Raji (cell line): ENCODE measurements around the gene TNS2.

Source experiments
- POLR2A ChIP-seq: IDR thresholded peaks from 2 replicates; pipeline ENCODE4 v1.6.1; 2011; ENCODE audit warnings: low read depth, low read length, control low read depth; ENCODE audit not compliant: insufficient read depth

The TNS2 gene

GRCh38 chr12:53034459-53034858 is 15.4 kb upstream of the TNS2 start:
- no peak for TF ChIP-seq POLR2A

DNA sequence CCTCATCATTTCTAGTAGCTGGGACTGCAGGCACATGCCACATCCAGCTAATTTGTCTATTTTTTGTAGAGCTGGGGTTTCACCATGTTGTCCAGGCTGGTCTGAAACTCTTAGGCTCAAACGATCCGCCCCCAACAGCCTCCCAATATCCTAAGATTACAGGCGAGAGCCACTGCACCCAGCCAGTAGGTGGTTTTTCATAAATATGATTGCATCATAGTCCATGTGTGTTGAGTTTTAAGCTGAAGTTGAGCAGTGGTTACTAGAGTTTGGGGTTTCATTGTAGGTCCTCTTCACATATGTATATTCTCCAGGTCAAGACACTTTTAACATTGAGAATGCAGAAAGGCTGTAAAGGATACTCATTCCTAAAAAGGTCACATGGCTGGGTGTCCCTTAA is 13.1 kb upstream of the TNS2 start:
- no peak for TF ChIP-seq POLR2A

DNA sequence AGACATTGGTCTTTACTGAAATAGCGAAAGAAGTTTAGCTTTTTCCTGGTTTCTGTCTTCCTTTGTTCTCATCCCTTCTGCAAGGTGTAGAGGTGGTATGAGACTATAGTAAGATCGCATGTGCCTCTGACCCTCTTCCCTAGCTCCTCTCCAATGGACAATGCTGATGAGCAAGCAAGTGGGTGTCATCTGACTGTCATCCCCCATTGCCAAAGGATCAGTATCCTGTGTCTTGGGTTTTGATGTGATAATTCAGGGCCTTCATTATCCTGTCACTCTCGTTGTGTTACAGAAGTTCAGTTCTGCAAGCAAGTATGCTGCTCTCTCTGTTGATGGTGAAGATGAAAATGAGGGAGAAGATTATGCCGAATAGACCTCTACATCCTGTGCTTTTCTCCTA is 10.0 kb upstream of the TNS2 start:
- TF ChIP-seq POLR2A, result no peak

DNA sequence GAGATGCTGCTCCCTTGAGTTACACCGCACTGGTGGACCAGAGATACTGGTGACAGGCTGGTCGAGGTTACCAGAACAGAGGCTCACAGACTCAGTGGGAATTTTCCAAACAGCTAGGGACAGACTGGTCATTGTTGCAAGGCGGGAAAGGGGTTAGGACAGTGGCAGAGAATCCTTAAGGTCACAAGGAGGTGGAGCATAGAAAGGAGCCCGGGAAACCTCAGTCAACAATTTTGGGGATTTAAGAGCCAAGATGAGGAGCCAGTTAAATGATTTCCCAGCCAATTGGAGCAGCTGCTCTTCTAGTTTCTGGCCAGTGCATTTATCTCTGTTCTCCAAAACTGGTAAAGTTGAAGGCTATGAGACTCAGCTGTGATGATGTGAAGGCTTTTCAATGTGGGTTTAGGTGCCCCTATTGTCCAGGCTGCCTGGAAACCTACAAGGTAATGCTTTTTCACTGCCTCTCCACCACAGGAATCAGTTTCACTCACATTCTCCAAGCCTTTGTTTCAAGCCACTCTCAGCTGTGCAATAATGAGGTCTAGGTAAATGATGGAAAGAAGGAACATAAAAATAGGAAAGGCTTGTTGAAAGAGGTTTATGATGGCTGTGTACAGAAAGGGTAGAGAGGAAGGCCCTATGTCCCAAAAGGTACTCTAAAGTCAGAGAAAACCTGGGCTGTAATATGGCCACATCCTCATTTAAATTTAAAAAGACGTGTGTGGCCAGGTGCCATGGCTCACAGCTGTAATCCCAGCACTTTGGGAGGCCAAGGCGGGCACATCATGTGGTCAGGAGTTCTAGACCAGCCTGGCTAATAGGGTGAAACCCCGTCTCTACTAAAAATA is 7.0 kb upstream of the TNS2 start:
- TF ChIP-seq POLR2A, result no peak

DNA sequence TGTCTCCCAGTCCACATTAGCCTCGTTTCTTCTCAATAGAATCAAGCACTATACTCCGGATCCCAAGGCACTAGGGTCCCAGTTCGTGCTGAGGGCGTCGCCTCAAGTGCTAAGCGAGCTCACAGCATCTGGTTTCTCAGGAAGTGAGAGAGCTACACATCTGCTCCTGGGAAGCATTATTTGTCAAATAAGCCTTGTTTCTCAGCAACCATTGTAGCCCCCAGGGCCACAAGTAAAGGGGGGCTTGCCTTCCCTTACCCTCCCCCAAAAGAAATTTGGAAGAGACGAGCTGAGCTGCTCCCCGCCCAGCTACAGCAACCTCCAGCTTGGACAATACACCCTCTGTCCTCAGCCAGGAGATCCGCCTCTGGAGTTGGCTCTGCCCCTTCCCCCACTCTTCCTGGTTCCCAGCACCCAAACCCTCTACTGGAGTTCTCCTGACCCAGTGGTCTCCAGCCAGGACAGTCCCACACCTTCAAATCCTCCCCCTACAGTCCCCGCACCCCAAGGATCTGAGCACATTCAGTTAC is 5.7 kb upstream of the TNS2 start:
- no peak for TF ChIP-seq POLR2A

- TF ChIP-seq POLR2A, result no peak
Observed at GRCh38 chr12:53044896-53045695, 4.8 kb upstream of the TNS2 start.

- TF ChIP-seq POLR2A, result no peak
Observed at GRCh38 chr12:53045696-53046045, 4.2 kb upstream of the TNS2 start.

- no peak for TF ChIP-seq POLR2A
Observed at GRCh38 chr12:53046655-53047220, 3.1 kb upstream of the TNS2 start.

GRCh38 chr12:53047221-53048032 is 2.4 kb upstream of the TNS2 start:
- TF ChIP-seq POLR2A, result no peak; the same call in 1 of the 2 replicates

GRCh38 chr12:53048033-53048779 is 1.7 kb upstream of the TNS2 start:
- TF ChIP-seq POLR2A, result no peak

DNA sequence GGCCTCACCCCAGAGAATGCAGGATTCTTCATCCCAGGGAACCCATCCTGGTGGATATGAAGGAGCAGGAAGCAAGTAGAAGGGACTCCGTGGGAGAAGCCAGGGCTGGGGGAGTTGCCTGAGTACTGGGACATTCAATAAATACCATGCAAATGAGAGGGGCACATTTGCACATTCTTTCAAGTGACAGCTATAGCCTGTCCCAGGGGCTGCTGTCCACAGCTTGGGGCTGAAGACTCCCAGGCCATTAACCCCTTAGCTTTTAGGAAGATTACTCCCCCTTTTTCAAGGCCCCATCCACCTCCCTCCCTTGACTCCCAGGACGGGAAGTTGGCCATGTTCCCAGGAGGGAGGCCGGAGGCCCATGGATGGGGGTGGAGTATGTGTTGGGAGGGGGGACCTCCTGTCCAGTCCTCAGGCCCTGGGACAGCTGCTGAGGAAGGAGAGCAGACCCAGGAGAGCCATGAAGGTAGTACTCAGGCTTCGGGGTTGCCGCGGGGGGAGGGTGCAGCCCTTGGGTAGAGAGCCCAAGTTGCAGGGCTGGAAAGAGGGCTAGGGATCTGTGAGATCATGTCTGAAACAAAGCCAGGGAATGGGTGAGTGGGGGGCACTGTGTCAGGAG is 974 bp upstream of the TNS2 start:
- no peak for TF ChIP-seq POLR2A

DNA sequence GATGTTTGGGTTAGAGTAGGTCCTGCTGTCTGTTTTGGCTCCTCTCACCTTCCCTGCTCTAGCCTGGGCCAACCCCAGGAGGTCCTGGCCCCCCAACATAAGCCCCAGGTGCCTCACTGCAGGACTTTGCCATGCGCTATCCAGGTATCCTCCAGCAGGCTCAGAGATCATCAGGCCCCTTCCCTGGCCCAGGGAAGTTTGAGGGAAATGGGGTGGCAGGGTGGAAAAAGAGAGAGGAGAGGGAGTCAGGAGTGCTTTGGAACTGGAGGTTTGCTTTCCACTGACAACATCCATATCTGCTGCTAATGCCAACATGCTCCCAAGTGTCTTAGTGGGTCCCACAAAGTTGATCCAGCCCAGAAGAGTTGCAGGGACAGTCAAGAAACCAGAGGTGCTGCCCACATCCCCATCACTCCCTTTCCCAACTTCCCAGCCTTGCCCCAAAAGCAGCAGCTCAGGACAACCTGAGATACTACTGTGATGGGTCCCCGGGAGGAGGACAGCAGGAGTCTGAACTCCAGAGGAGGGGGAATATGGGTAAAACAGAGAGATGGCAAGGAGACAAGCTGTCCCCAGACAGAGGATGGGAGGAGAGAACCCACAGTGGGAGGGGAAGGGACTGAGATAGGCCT is 677 bp downstream of the TNS2 start:
- no peak for TF ChIP-seq POLR2A
